Measurements from ENCODE around the gene IQSEC1.

The IQSEC1 gene

DNA sequence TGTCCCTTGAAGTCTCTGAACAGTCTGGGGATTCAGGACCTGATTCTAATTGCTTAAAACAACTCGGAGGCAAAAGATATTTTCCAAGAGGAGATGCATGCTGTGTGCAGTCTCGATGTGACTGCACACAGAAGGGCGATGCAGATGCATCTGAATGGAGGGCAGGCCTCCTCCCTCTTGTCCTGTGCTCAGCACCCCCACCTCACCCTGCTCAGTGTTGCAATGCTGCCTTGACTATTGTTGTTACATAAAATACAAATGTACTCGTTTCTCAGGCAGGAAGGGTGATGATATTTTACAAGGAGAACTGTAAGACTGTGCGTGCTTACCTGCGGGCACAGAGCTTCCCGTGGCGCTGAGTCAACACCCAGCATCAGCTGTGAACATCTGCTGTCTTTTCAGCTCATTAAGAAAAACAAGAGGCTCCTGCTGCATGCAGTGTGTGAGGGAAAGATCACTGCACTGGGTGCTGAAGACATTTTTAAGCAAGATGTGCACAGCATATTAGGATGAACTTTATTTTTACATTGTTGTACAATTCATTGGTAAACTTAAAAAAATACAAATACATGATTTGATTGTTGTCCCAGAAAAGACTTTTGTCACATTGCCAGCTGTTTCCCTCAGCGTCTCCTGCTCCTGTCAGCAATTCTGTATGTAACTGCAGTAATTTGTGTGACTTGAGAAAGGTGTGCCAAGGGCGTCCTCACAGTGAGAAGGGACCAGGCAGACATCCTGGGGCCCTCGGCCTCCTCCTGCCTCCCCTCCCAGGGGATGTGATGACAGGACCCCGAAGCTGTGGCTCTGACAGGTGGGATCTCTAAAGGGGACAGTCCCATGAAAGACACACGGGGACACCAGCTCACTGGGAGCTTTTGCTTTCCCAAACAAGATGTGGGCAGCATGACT is 175.6 kb downstream of the IQSEC1 start:
- H3K36me3 ChIP-seq (ENCODE audit: control insufficient read depth, insufficient read depth, low read length): peaks cover 19% of the 10 kb centered on the region
- H3K4me1 ChIP-seq (ENCODE audit: control insufficient read depth, insufficient read depth, low read length): peaks cover 3% of the 10 kb centered on the region; the same call in 1 of the 2 replicates
- no peak overlapping the region for H3K4me3 ChIP-seq (ENCODE audit: low read depth, low read length)
- no peaks in the 10 kb centered on the region for H3K9me3 ChIP-seq (ENCODE audit: control insufficient read depth, insufficient read depth, low read depth, low read length)
- H3K9ac ChIP-seq (ENCODE audit: low read length): no peak overlapping the region
- H3K27ac ChIP-seq (ENCODE audit: low read depth, low read length): no peak overlapping the region
- H3K27me3 ChIP-seq (ENCODE audit: control insufficient read depth, insufficient read depth, low read length): 0 out of 2 replicates have a peak, but pooled peaks cover 5% of the 10 kb centered on the region

DNA sequence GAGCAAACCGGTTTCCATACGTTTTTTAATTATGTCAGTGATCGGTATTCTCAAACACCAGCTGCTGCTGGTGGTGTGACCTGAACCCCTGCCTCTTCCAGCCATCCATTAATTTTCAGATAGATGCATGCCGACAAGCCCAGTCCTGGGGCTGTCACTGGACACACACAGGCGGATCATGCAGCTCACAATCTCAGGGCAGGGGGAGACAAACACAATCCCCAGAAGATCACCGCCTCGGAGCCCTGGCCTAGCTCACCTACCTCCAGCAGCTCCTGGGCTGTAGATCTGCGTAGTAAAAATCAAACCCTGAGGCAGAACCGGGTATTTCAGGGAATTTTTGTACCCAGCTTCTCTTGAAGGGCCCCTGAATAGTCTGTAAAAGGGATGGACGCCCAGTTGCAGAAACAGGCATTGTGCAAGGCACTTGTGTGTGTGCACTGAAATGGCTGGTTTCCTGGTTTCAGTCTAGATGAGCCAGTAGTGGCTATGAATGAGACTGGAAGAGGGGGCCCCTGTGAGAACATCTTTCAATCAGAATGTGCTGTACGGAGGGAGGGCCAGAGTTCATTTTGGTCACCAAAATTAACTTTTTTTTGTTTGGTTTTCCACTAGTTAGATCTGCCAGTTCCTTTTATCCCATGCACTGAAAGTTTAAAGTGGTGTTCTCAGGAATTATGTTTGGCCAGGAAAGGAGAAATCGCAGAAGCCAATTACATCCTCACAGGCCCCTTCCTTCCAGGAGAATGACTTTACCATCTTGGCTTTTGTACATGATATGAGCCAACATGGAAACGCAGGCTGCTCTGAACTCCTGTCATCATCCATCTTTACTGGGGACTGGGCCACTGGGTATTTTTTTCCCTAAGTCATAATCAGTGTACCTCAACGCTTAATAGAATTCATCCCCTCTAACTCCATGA is 176.9 kb downstream of the IQSEC1 start:
- Histone ChIP-seq H3K36me3 (ENCODE audit: control insufficient read depth, insufficient read depth, low read length) (peaks cover 14% of the 10 kb centered on the region), H3K27me3 (ENCODE audit: control insufficient read depth, insufficient read depth, low read length) (peaks cover 11% of the 10 kb centered on the region), H3K4me3 (ENCODE audit: low read depth, low read length) (no peak overlapping the region), H3K9ac (ENCODE audit: low read length) (no peak overlapping the region), H3K27ac (ENCODE audit: low read depth, low read length) (no peak overlapping the region), H3K4me1 (ENCODE audit: control insufficient read depth, insufficient read depth, low read length) (peaks cover 6% of the 10 kb centered on the region; the same call in 1 of the 2 replicates), H3K9me3 (ENCODE audit: control insufficient read depth, insufficient read depth, low read depth, low read length) (no peaks in the 10 kb centered on the region)

DNA sequence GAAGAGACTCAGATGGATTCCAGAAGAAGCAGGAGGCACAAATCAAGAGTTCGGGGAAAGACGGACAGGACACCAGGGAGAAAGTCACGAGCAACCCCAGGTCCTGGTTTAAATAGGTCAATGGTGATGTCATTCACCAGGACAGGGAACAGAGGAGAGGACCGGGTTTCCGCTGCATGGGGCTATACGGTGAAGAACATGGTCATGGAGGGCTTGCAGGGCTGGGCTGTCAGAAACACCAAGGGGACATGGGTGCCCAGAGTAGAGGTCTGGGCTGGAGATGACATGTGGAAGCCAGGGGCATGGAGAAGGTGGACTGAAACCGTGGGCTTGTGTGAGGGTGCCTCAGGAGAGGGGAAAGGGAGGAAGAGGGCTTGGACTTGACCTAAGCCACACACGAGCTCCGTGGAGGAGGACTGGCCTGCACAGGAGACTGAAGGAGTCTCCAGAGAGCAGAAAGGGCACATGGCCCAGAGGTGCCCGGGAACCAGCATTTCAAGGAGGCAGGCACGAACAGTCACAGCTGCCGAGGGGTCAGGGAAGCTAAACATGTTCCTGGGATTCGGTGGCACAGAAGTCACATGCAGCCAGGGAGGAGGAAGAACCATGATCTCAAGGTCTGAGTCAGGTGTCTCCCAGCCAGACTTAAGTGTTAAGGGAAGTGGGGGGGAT is 177.7 kb downstream of the IQSEC1 start:
- H3K4me3 ChIP-seq (ENCODE audit: low read depth, low read length): no peak overlapping the region
- H3K4me1 ChIP-seq (ENCODE audit: control insufficient read depth, insufficient read depth, low read length): peaks cover 6% of the 10 kb centered on the region; the same call in 1 of the 2 replicates
- peaks cover 12% of the 10 kb centered on the region for H3K36me3 ChIP-seq (ENCODE audit: control insufficient read depth, insufficient read depth, low read length)
- no peak overlapping the region for H3K27ac ChIP-seq (ENCODE audit: low read depth, low read length)
- H3K9ac ChIP-seq (ENCODE audit: low read length): no peak overlapping the region
- peaks cover 19% of the 10 kb centered on the region for H3K27me3 ChIP-seq (ENCODE audit: control insufficient read depth, insufficient read depth, low read length)
- no peaks in the 10 kb centered on the region for H3K9me3 ChIP-seq (ENCODE audit: control insufficient read depth, insufficient read depth, low read depth, low read length)

DNA sequence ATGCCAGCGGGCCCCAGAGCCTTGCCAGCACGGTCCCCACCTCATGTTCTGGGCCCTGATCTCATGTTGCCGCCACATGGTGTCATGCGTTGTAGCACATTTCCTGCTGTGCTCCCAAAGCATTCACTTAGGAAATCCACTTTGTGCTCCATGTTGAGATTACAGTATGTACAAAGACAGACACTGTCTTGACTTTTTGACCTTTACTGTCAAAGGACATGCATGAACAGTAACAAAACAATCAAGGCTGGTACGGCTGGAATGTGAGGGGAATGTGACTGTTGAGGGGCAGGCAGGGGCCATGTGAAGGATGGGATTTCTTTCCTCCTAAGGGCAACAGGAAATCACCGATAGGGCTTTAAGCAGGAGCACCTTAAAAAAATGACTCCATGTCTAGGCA is 178.6 kb downstream of the IQSEC1 start:
- no peak overlapping the region for H3K9ac ChIP-seq (ENCODE audit: low read length)
- H3K27ac ChIP-seq (ENCODE audit: low read depth, low read length): no peak overlapping the region
- peaks cover 4% of the 10 kb centered on the region for H3K36me3 ChIP-seq (ENCODE audit: control insufficient read depth, insufficient read depth, low read length)
- H3K4me3 ChIP-seq (ENCODE audit: low read depth, low read length): no peak overlapping the region
- H3K27me3 ChIP-seq (ENCODE audit: control insufficient read depth, insufficient read depth, low read length): peaks cover 25% of the 10 kb centered on the region
- no peaks in the 10 kb centered on the region for H3K9me3 ChIP-seq (ENCODE audit: control insufficient read depth, insufficient read depth, low read depth, low read length)
- H3K4me1 ChIP-seq (ENCODE audit: control insufficient read depth, insufficient read depth, low read length): peaks cover 6% of the 10 kb centered on the region; the same call in 1 of the 2 replicates

DNA sequence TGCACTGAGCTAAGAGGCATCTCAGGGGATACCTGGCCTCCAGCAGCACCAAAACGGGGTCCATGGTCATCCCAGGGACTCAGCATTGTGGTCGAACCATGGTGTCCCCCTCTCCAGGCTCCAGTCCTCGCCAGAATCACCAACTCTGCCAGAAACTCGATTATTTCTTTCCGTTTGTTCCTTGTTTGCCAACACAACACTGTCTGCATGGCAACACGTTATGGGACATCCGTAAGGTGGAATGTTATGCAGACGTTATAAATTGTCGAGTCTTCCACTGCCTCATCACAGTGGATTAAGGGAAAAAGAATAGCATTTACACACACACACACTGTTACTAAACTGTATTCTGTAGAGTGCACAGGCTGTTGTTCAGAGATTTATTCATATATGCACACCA is 179.4 kb downstream of the IQSEC1 start:
- Histone ChIP-seq H3K4me1 (ENCODE audit: control insufficient read depth, insufficient read depth, low read length) (peaks cover 6% of the 10 kb centered on the region; the same call in 1 of the 2 replicates), H3K36me3 (ENCODE audit: control insufficient read depth, insufficient read depth, low read length) (no peaks in the 10 kb centered on the region; the same call in 1 of the 2 replicates), H3K9ac (ENCODE audit: low read length) (no peak overlapping the region), H3K27ac (ENCODE audit: low read depth, low read length) (no peak overlapping the region), H3K9me3 (ENCODE audit: control insufficient read depth, insufficient read depth, low read depth, low read length) (no peaks in the 10 kb centered on the region), H3K27me3 (ENCODE audit: control insufficient read depth, insufficient read depth, low read length) (peaks cover 29% of the 10 kb centered on the region), H3K4me3 (ENCODE audit: low read depth, low read length) (no peak overlapping the region)

DNA sequence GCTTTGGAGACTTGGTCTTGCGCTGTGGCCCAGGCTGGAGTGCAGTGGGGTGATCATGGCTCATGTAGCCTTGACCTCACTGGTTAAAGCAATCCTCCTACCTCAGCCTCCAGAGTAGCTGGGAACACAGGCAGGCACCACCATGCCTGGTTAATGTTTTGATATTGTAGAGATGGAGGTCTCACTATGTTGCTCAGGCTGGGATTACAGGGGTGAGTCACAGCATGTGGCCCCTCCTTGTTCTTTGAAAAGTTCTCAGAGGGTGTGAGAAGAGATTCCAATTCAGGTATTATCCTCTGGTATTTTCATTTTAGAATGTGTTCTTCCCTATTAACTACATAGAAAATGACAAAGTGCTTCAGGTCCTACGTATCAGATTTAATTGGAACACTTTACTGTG is 180.0 kb downstream of the IQSEC1 start:
- Histone ChIP-seq H3K4me1 (ENCODE audit: control insufficient read depth, insufficient read depth, low read length) (peaks cover 6% of the 10 kb centered on the region; the same call in 1 of the 2 replicates), H3K27ac (ENCODE audit: low read depth, low read length) (no peak overlapping the region), H3K9me3 (ENCODE audit: control insufficient read depth, insufficient read depth, low read depth, low read length) (no peaks in the 10 kb centered on the region), H3K36me3 (ENCODE audit: control insufficient read depth, insufficient read depth, low read length) (no peaks in the 10 kb centered on the region), H3K27me3 (ENCODE audit: control insufficient read depth, insufficient read depth, low read length) (peaks cover 36% of the 10 kb centered on the region), H3K9ac (ENCODE audit: low read length) (no peak overlapping the region), H3K4me3 (ENCODE audit: low read depth, low read length) (no peak overlapping the region)

- Histone ChIP-seq H3K27me3 (ENCODE audit: control insufficient read depth, insufficient read depth, low read length) (peaks cover 37% of the 10 kb centered on the region), H3K4me1 (ENCODE audit: control insufficient read depth, insufficient read depth, low read length) (peaks cover 6% of the 10 kb centered on the region; the same call in 1 of the 2 replicates), H3K9me3 (ENCODE audit: control insufficient read depth, insufficient read depth, low read depth, low read length) (no peaks in the 10 kb centered on the region), H3K36me3 (ENCODE audit: control insufficient read depth, insufficient read depth, low read length) (no peaks in the 10 kb centered on the region), H3K4me3 (ENCODE audit: low read depth, low read length) (no peak overlapping the region), H3K27ac (ENCODE audit: low read depth, low read length) (no peak overlapping the region), H3K9ac (ENCODE audit: low read length) (no peak overlapping the region)
Measured at GRCh38 chr3:12892840-12893189, 180.4 kb downstream of the IQSEC1 start.

DNA sequence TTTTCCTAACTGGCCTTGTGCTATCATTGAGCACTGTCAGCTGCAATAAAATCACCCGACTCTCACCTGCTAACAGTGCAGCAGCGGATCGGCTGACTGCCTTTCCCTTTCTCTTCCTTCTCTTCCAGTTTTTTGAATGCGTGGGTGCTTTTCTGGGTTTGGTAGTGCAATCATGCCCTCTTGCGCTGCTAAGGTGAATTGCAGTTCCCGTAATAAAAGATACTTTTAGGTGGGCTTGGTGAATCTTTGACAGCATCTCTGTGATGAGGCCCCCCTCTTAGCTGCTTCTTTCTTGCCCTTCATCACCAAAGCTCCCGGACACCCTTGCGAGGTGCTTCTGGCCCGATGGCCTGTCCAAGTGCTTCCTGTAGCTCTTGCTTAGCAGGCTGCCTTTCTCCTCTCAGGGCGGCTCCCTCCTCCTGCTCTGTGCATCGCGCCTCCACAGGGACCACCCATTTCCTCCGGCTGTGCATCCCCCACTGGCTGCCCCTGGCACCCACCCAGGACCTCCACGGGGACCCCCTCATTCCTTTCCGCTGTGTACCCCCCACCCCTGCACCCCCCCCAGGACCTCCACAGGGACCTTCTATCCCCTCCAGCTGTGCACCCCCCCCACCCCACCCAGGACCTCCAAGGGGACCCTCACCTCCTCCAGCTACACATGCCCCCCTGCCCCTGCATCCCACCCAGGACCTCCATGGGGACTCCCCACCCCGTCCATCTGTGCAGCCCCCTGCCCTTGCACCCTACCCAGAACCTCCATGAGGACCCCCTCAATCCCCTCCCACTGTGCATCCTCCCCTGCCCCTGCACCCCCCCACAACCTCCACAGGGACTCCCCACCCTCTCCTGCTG is 181.0 kb downstream of the IQSEC1 start:
- Histone ChIP-seq H3K4me3 (ENCODE audit: low read depth, low read length) (no peak overlapping the region), H3K4me1 (ENCODE audit: control insufficient read depth, insufficient read depth, low read length) (peaks cover 2% of the 10 kb centered on the region; the same call in 1 of the 2 replicates), H3K36me3 (ENCODE audit: control insufficient read depth, insufficient read depth, low read length) (no peaks in the 10 kb centered on the region), H3K9me3 (ENCODE audit: control insufficient read depth, insufficient read depth, low read depth, low read length) (no peaks in the 10 kb centered on the region), H3K27ac (ENCODE audit: low read depth, low read length) (no peak overlapping the region), H3K9ac (ENCODE audit: low read length) (no peak overlapping the region), H3K27me3 (ENCODE audit: control insufficient read depth, insufficient read depth, low read length) (peaks cover 37% of the 10 kb centered on the region)

GRCh38 chr3:12891391-12891984 is 181.7 kb downstream of the IQSEC1 start:
- Histone ChIP-seq H3K4me3 (ENCODE audit: low read depth, low read length) (no peak overlapping the region), H3K9ac (ENCODE audit: low read length) (no peak overlapping the region), H3K4me1 (ENCODE audit: control insufficient read depth, insufficient read depth, low read length) (peaks cover 2% of the 10 kb centered on the region; the same call in 1 of the 2 replicates), H3K27ac (ENCODE audit: low read depth, low read length) (no peak overlapping the region), H3K36me3 (ENCODE audit: control insufficient read depth, insufficient read depth, low read length) (no peaks in the 10 kb centered on the region), H3K27me3 (ENCODE audit: control insufficient read depth, insufficient read depth, low read length) (peaks cover 44% of the 10 kb centered on the region), H3K9me3 (ENCODE audit: control insufficient read depth, insufficient read depth, low read depth, low read length) (no peaks in the 10 kb centered on the region)
